Stimulated activated naive CD4-positive, alpha-beta T cell (primary cell): ENCODE measurements around the gene ABTB1.
"Not testable (repeated sequence)": the region's sequence is repeated elsewhere in the genome, so short reads cannot be mapped to it uniquely, and the experiment has no call there.

ENCODE experiments used
- DNase-seq, 6 experiments: peaks; one replicate each; lab custom pipeline; 2025; lab: John Stamatoyannopoulos, UW

The ABTB1 gene

DNA sequence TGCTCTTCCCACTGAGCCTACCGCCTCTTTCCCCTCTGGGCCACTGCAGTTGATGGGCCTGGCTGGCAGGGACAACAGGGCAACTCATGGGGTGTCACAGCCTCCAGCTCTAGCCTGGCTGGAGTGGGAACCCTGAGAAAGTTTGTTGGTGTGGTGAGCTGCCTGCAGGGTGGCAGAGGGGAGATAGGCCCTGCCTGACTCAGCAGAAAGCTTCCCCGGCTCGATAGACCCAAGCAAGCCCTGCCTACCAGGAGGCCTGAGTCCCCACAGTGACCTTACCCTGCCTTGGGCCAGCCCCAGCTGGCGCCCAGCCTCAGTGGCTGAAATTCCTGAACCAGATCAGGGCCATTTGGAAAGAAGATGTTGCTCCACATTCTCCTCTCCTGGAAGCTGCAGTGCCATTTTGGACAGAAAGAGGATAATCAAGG lies 29.4 kb downstream of the ABTB1 start:
- no peak for DNase-seq

DNA sequence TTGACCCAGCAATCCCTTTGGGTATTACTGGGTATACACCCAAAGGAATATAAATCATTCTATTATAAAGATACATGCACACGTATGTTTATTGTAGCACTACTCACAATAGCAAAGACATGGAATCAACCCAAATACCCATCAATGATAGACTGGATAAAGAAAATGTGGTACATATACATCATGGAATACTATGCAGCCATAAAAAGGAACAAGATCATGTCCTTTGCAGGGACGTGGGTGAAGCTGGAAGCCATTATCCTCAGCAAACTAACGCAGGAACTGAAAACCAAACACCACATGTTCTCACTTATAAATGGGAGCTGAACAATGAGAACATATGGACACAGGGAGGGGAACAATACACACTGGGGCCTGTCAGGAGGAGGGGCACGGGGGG lies 32.1 kb downstream of the ABTB1 start:
- not testable (repeated sequence) for DNase-seq

DNA sequence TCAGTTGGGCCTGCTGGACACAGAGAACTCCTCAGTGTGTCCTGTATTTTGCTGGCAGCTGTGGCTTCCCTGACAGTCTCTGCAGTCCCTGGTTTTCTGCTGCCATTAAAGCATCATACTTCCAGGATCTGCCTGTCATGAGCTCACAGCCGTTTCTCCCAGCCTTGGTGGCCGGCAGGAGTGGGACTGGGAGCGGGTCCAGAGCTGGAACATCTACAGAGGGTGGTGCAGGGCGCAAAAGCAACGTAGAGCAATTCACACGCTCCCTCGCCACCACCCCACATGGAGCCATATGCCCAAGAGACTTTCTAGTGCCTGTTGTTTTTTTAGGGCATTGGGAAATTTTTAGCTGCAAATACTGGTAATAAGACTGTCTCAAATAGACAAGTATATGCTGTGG lies 33.6 kb downstream of the ABTB1 start:
- no peak for DNase-seq

DNA sequence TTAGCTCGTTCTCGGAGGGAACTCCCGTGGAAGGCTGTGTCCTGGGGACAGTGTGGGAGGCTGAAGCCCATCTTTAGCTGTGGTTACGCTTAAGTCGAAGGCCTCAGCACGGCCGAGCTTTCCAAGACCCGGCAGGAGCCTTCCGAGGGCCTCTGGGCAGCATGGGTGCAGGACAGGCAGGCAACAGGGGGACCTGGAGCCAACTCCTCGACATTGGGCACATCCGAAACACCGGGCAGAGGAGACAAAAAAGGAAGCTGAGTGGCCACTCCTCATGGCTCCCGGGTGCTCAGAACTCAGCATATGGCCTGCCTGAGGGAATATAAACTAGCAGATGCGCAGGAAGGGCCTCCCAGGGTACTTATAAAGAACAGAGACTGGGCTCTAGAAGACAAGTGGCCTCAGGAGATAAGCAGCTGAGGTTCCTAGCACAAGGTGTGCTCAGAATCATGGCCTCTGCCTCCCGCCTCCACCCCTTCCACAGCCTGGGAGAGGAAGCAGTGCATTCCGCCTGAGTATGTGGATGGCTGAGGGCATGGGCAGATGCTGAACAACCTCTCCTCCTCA lies 34.1 kb downstream of the ABTB1 start:
- DNase-seq = no peak

DNA sequence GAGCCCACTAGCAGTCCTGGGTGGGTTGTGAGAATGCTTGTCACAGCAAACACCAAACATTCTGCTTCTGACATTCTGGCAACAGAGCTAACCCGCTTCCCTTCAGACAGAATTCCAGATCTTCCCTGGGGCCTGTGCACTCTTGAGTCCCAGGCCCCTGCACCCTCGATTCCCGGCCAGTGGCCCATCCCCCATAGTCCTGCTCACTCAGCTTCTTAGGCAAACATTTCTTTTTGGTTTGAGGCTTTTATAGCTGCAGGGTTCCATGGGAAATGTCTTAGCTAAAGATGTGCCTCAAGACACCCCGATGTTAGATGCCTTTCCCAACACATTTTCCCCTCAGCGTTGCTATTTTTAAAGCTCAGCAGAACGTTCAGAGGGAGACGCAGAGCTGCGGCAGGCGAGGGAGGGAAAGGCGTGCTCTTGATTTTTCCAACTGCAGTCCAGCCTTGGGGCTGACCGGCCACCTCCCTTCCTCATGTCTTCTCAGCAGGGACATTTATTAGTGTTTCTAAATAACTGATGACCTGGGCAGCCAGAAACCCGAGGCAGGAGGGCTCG lies 35.2 kb downstream of the ABTB1 start:
- no peak for DNase-seq

DNA sequence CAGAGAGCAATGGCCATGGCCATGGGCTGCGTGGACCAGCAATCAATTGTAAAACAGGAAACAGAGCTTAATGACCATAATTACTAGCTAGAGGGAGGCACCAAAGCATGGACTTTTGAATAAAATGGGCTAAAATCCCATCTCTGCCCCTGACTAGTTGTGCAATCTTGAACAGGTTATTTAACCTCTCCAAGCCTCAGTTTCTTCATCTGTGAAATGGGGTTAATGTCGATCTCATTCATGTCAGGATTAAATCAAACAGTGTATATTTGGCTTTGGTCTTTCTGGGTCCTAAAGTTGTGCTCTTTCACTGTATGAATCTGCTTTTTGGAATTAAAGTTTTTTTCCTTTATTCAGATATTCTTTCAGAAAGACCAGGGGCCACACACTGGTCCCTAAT lies 36.1 kb downstream of the ABTB1 start:
- no peak for DNase-seq

DNA sequence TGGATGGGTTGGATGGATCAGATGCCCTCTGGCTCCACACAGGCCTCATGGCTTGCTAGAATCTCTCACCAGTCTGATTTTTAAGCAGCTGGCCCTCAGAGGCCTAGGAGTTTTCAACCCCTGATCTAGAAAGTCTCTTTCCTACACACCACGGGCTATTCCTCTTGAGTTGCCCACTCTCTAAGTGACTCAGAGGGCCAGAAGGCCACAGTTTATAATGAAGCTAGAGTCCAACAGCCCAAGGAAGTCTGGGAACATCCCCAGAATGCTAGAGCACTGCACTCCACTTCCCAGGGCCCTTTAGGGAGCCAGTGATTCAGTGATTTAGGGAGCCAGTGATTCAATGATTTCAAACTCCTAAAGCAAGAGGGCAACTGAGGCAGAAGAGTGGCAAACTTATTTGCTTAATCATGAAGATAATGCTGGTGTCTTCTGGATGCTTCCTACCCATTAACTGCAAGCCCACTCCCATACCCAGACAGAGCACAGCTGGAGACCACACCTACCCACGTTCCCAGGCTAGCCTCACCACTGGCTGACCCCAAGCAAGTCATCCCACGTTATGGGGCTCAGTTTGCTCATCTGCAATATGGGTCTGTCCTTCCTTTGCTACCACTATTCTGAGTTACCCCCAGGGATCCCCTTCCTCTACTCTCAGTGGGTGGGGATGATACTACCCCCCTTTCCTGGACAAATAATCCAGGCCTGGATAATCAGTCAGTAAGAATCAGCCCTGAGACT lies 36.7 kb downstream of the ABTB1 start:
- DNase-seq = no peak

DNA sequence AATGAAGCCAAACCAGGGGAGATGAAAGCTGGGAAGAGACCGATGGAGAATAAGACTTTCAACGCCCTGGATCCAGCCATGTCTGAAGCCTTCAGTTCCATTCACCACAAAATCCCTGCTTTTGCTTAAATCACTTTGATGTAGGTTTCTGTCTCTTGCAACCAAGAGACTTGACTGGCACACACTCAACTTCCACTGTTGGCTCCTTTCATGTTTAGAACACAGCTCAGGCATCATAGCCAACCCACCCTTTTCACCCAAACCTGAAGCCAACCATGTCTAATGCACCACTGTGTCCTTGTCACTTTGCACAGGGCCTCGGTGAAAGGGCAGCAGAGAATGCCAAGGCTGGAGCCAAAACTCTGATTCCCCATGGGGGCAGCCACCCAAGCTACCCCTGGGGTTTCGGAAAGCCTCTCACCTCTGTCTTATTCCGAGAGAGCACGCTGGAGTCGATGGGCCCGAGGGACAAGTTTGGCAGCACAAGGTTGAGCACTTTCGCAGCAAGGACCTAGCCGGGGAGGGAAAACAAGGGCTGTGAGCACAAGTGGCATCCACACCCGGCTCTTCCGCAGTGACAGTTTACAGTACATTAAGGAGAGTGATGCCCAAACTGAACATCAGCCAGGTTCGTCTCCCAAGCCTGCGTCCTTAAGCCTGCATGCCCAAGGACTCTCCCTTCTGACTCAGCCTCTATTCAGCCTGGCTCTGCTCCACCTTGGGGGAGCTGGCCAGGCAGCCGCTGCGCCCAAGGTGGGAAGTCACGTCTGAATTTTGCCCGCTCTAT lies 37.6 kb downstream of the ABTB1 start:
- DNase-seq = no peak

DNA sequence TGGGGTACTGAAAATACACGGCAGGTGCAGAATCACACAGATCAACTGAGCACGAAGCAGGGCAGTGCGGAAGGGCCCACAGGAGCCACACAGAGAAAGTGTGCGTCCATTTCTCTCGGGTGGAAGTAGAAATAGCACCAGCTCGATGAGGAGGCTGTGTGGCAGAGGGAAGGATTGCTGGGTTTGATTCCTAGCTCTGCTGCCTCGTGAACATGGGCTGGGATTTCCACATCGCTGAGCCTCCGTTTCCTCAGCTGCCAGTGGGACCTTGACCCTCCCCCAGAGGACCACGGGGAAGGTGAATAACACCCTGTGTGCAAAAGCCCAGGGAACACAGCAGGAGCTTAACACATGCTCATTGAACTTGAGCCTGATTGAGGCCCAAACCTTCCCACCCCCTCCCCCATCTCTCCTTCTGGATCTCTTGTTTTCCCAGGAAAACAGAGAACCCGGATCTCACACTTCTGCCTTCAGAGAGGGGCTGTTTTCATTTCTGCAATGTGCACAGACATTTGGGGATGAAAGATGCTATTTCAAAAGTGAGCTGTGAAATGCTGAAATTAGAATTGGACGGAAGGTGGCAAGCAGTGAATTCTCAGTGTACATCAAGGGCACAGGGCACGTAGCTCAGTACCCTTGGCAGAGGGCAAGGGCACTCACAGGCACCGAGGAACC lies 38.4 kb downstream of the ABTB1 start:
- DNase-seq = no peak

DNA sequence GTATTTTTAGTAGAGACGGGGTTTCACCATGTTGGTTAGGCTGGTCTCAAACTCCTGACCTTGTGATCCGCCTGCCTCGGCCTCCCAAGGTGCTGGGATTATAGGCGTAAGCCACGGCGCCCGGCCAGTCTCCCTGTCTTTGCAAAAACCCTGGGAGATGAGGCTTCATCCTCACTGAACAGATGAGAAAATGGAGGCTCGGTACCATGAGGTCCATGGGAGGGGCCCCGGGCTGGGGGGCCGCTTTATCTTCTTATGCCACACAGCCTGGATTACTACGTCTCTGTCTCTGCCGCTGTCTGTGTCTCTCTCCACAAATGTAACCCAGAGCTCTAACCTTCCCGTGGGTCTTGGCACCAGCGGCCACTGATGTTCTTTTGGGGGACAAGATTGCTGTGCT lies 39.1 kb downstream of the ABTB1 start:
- no peak for DNase-seq

DNA sequence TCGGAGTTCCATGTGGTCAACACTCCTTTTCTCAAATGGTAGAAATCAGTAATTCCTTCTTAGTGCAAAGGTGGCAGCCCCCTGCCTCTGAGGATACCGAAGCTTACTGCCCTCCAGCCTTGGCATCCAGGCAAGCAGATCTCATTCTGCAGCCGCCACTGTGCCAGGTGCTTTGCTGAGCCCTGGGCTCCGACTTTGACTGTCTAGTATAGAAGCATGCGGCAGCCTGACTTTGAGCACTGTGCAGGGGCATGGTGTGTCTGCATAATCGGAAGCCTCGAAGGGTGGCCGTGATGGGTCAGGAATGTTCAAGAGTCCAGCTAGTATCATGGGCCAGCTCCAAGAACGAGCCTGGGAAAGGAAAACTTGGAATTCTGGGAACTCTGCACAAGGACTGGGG lies 39.7 kb downstream of the ABTB1 start:
- no peak for DNase-seq

DNA sequence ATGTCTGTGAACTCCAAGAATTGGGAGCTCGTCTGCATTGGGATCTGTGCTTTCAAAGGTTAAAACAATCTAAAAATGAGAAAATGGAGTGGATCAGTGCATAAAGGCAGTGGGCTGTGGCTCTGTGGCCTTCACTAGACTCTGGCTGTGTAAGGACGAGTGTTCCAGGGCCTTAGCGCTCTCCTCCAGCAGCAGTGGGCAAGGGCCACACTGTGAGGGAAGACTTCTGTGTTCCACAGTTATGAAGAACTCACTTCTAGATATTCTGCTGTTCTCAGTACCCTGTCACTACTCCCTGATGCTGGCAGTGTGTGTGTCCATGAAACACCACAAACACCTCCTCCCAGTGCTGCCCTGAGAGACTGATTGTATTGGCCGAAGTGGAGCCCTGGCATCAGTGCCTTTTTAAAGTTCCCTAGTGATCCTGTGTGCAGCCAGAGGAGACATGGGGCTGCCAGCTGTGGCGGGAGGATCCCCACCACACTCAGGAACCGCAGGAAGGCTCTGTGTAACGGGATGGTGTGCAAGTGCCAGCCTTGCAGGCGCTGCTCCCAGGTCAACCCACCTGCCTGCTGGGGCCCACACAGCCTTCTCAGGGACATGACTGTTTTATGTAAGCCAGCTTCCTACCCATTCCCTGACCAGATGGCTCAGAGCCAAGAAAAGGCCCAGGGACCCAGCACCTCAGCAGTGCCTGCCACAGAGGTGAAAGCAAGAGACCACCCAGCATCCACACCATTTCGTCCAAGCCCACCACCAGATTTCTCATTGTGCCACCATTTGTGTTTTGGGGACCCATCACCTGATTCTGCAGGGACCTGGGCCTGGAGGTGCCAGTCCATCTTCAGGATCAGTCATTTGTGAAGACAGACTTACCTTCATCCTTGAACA lies 40.4 kb downstream of the ABTB1 start:
- DNase-seq = no peak

DNA sequence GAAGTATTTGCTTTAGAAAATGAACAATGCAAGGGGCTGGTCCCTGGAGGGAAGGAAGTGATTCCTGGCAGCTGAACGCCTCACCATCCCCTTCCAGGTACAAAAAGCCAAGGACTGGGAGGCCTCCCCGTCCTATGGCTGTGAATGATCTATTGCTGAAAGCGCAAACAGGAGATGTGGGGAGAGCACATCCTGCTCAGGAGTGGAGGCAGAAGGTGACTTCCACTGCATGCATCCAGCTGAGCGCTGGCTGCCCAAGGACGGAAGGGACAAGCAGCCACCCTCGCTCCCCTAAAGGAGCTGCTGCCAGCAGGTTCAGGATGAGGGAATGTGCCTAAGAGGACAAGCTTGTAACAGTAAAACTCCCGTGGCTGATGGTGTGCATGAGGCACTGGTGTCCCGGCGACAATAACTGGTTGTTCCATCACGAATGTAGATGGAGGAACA lies 41.4 kb downstream of the ABTB1 start:
- no peak for DNase-seq

DNA sequence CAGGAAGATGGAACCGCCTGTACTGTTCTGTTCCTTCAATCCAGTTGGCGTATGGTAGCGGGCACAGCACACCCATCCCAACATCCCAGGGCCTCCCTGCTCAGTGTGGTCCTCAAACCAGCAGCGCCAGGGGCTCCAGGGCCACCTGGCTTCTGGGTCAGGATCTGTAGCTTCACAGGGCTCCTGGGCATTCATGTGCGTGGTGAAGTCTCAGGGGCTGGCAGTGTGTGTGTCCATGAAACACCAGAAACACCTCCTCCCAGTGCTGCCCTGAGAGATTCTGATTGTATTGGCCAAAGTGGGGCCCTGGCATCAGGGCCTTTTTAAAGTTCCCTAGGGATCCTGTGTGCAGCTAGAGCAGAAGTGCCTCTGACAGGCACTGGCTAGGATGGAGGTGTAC lies 42.1 kb downstream of the ABTB1 start:
- no peak for DNase-seq

DNA sequence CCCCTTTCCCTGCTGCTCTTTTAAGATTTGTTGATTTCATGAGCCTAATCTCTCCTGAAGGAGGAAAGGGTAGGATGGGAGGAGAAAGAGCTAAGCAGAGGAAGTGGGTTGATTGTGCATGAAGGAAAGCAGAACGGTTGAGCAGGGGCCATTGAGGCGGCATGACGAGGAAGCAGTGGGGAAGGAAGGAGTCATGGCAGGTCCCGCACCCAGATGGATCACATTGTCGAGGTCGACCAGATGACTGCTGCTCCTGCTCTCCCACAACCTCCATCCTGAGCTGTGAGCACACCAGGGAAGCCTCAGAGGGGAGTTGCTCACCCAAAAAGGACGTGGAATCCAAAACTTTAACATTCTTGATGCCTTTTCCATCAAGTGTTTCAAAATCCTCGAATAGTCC lies 42.8 kb downstream of the ABTB1 start:
- no peak for DNase-seq

DNA sequence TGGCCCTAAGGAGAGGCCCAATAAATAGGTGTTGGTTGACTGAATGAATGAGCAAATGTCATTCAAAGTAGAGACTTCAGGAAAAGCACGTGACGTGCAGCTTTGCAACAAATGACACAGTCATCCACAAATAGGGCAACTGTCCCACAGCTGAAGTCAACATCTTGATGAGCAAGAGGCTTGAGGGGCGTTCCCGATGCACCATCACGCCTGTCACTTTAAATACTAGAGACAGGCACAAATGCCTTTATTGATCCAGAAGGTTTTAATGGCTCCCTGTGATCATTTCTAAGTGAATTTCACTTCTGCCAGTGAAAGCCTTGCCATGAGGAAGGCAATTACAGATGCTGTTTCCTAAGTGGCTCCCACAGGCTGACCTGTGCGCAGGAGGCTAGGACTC lies 43.6 kb downstream of the ABTB1 start:
- no peak for DNase-seq

DNA sequence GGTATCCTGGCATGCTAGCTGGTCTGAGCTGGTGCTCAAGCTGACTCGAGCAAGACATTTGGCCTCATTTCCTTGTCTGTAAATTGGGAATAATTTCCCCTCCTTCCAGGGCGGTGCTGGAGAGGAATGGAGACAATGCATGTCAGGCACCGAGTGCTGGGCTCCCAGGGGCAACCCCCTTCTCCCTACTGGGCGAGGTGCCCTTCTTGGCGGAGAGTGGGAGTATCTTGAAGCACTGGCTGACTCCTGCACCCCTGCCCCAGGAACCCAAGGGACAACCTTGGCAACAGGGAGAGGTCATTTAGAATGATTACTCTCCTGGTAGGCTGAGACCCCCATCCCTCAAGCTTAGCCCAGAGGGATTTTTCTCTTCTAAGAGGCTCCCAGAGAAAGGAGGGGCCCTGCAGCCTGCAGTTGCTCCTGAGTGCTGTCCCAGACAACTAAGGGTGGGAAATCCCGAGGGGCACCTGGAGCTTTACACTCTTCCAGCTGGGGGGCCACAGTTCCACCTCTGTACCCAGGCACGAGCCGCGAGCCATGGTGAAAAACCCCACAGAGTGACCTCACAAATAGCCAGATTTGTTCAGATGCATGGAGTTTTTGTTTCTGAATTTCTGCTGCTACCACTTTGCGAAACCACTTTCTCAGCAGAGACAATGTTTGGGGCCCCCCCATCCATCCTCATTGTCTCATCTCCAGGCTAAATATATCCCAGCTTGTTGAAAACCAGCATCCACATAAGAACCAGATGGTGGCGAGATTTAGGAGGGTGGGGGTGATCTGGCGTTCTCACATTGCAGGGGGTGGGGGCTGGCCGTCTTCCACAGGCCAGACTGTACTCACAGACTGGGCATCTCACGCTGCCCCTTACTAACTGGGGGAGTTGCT lies 44.8 kb downstream of the ABTB1 start:
- no peak for DNase-seq

DNA sequence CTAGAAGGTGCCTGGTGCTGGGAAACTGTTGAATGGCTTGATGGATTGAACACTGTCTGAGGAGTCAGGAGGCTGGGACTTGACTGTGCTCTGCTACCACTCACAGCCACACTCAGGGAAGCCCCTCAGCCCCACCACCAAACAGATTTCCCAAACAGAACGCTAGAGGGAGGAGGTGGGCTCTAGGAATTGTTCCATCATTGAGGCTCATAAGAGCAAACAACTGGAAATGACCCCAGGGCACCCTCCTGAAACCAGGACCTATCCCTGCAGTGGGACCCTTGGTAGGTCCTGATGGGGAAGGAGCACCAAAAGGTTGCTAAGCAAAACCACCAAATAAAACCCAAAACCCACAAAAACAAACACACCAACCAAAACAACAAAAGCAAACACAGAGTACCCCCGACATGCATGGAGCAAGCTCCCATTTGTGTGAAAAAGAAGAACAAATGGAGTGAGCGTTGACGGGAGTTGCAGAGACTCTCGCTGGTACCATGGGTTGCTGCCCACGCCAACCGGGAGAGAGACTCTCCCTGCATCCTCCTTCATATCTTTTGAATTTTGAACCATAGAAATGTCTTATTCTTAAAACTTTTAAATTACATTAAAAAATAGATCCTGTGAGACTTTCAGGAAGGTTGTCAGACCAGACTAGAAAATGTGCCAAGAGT lies 45.6 kb downstream of the ABTB1 start:
- DNase-seq = no peak

DNA sequence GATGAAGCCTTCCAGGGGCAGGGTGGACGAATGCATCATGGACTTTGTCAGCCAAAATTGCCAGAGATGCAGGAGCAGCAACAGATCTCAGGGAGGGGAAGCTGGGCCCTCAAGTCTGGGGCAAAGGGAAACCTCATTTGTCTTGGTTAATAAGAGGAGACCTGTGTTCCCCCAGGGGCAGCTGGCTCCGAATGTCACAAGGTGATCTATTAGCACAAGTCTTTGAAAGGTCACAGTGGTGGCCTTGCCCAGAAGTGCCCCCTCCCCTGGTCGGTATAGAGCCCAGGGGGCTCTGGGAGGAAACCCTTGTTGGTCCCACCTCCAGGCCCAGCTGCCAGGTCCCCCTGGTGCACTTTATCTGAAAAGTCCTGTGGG lies 46.2 kb downstream of the ABTB1 start:
- no peak for DNase-seq

DNA sequence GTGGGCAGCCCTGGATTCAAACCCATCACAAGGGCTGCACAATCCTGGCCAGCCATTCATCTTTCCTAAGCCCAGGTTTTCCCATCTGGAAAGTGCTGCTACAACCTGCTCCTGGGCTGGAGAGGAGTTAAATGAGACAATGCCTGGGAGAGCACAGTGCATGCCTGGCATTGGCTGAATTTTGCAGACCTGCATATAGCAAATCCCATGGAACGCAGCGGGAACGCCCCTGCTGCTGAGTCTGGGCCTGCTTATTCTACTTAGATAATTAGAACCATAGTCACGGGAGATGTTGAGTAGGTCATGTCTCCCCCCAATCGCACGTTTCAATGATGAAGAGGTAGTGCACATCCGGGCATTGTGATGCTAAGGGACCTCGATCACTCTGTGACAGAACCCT lies 46.6 kb downstream of the ABTB1 start:
- DNase-seq = no peak
